Smooth muscle cell (in vitro differentiated cells): ENCODE data around the gene NAB1. TPM values are rescaled to one million over a fixed set of nuclear protein-coding genes. Genes with fewer than 3 reads are reported as not detected.

Source experiments
- DNase-seq: peaks from one replicate; lab custom pipeline; 2025; ENCODE audit not compliant: unreplicated experiment; lab: John Stamatoyannopoulos, UW
- H2AFZ ChIP-seq: fragments of 200-600 bp; sonication (generic); 2 replicates; pipeline ENCODE4 v1.6.0; 2016; ENCODE audit warnings: antibody characterized with exemption, low read depth, mild to moderate bottlenecking
- H3F3A ChIP-seq: fragments of 200-600 bp; sonication (generic); 2 replicates; pipeline ENCODE4 v1.6.0; 2017; ENCODE audit warnings: antibody characterized with exemption, low read depth
- H3K27ac ChIP-seq: fragments of 200-600 bp; sonication (generic); 2 replicates; pipeline ENCODE4 v1.5.1; 2016; ENCODE audit warnings: low read depth, mild to moderate bottlenecking
- H3K27me3 ChIP-seq: fragments of 200-600 bp; sonication (generic); 2 replicates; pipeline ENCODE4 v1.6.1; 2016; ENCODE audit warnings: low read depth, mild to moderate bottlenecking
- H3K36me3 ChIP-seq: fragments of 200-600 bp; sonication (generic); 2 replicates; pipeline ENCODE4 v1.5.1; 2016; ENCODE audit warnings: low read depth
- H3K4me1 ChIP-seq: fragments of 200-600 bp; sonication (generic); 2 replicates; pipeline ENCODE4 v1.5.1; 2016; ENCODE audit warnings: low read depth
- H3K4me2 ChIP-seq: fragments of 200-600 bp; sonication (generic); 2 replicates; pipeline ENCODE4 v1.6.0; 2016; ENCODE audit warnings: mild to moderate bottlenecking
- H3K4me3 ChIP-seq: fragments of 200-600 bp; sonication (generic); 2 replicates; pipeline ENCODE4 v1.5.1; 2016; ENCODE audit warnings: mild to moderate bottlenecking
- H3K79me2 ChIP-seq: fragments of 200-600 bp; sonication (generic); 2 replicates; pipeline ENCODE4 v1.6.0; 2016; ENCODE audit warnings: low read depth, mild to moderate bottlenecking
- H3K9ac ChIP-seq: fragments of 200-600 bp; sonication (generic); 2 replicates; pipeline ENCODE4 v1.6.0; 2016; ENCODE audit warnings: low read depth
- H3K9me3 ChIP-seq: fragments of 200-600 bp; sonication (generic); replicated peaks from 2 replicates; pipeline ENCODE4 v1.5.1; 2016; ENCODE audit warnings: low read depth
- H4K20me1 ChIP-seq: fragments of 200-600 bp; sonication (generic); 2 replicates; pipeline ENCODE4 v1.6.0; 2016; ENCODE audit warnings: low read depth
- WGBS: methylation state at CpG from one replicate; pipeline ENCODE4 v1.1.7; 2016; ENCODE audit warnings: low lambda C conversion rate; 5-methylcytosine and 5-hydroxymethylcytosine counted together
- polyA plus RNA-seq: library from polyadenylated mRNA; unstranded; fragments of >200 nt; fragmentation: Nextera tagmentation; extraction: Ambion mirVana; gene quantifications from 2 replicates; pipeline ENCODE4 v1.2.1, GENCODE V29; 2016
- total RNA-seq: library from RNA; depleted of rRNA; stranded (reverse); fragments of >200 nt; gene quantifications from 2 replicates; pipeline ENCODE4 v1.2.3, GENCODE V29; 2014
- TF ChIP-seq, protein P1 (sequence below): fragments of 200-600 bp; sonication (generic); IDR thresholded peaks from 2 replicates; pipeline ENCODE4 v1.5.1; 2017; ENCODE audit warnings: borderline replicate concordance, mild to moderate bottlenecking, antibody characterized with exemption; ENCODE audit not compliant: insufficient read depth, poor library complexity, severe bottlenecking

NAB1 gene
- total and polyA plus RNA-seq, 2 experiments from 2014 or later: 4.4 to 31.4 TPM

- TF ChIP-seq, protein P1, sequence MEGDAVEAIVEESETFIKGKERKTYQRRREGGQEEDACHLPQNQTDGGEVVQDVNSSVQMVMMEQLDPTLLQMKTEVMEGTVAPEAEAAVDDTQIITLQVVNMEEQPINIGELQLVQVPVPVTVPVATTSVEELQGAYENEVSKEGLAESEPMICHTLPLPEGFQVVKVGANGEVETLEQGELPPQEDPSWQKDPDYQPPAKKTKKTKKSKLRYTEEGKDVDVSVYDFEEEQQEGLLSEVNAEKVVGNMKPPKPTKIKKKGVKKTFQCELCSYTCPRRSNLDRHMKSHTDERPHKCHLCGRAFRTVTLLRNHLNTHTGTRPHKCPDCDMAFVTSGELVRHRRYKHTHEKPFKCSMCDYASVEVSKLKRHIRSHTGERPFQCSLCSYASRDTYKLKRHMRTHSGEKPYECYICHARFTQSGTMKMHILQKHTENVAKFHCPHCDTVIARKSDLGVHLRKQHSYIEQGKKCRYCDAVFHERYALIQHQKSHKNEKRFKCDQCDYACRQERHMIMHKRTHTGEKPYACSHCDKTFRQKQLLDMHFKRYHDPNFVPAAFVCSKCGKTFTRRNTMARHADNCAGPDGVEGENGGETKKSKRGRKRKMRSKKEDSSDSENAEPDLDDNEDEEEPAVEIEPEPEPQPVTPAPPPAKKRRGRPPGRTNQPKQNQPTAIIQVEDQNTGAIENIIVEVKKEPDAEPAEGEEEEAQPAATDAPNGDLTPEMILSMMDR: no peak
- no peak overlapping the region for H3K9ac ChIP-seq
- no peak for DNase-seq
- peaks cover 10% of the 10 kb centered on the region for H3K4me1 ChIP-seq
- no peaks in the 10 kb centered on the region for H4K20me1 ChIP-seq
- no peak overlapping the region for H3K27ac ChIP-seq
- peaks cover 7% of the 10 kb centered on the region for H3F3A ChIP-seq
- H3K27me3 ChIP-seq: no peaks in the 10 kb centered on the region
- 86% methylated on average over 1 of the region's 1 CpG for WGBS
- no peaks in the 10 kb centered on the region for H3K9me3 ChIP-seq
- H3K79me2 ChIP-seq: no peaks in the 10 kb centered on the region
- no peak overlapping the region for H3K4me3 ChIP-seq
- H3K4me2 ChIP-seq: no peak overlapping the region
- H3K36me3 ChIP-seq: no peaks in the 10 kb centered on the region
- no peak overlapping the region for H2AFZ ChIP-seq
Observed at GRCh38 chr2:190720691-190721090, 71.8 kb downstream of the NAB1 start.

GRCh38 chr2:190722061-190722759 is 73.3 kb downstream of the NAB1 start:
- H3K4me3 ChIP-seq: no peak overlapping the region
- peak overlapping the region; percentile 72 for H3K27ac ChIP-seq
- H3F3A ChIP-seq: peaks cover 7% of the 10 kb centered on the region
- DNase-seq: no peak
- H3K4me1 ChIP-seq: peaks cover 10% of the 10 kb centered on the region
- 92% methylated on average over 4 of the region's 4 CpGs for WGBS
- H3K27me3 ChIP-seq: no peaks in the 10 kb centered on the region
- no peaks in the 10 kb centered on the region for H3K9me3 ChIP-seq
- TF ChIP-seq, protein P1: no peak
- H4K20me1 ChIP-seq: no peaks in the 10 kb centered on the region
- no peaks in the 10 kb centered on the region for H3K36me3 ChIP-seq
- no peak overlapping the region for H2AFZ ChIP-seq
- no peaks in the 10 kb centered on the region for H3K79me2 ChIP-seq
- no peak overlapping the region for H3K9ac ChIP-seq
- H3K4me2 ChIP-seq: no peak overlapping the region

- H3K36me3 ChIP-seq: no peaks in the 10 kb centered on the region
- peak overlapping the region; percentile 72 for H3K27ac ChIP-seq
- H3K4me2 ChIP-seq: peak overlapping the region; percentile 74
- no peaks in the 10 kb centered on the region for H3K27me3 ChIP-seq
- no peaks in the 10 kb centered on the region for H3K9me3 ChIP-seq
- no peaks in the 10 kb centered on the region for H3K79me2 ChIP-seq
- H4K20me1 ChIP-seq: no peaks in the 10 kb centered on the region
- DNase-seq: no peak
- WGBS: 30% methylated on average over 6 of the region's 6 CpGs
- no peak overlapping the region for H2AFZ ChIP-seq
- H3K4me3 ChIP-seq: no peak overlapping the region
- H3K4me1 ChIP-seq: peaks cover 10% of the 10 kb centered on the region
- H3K9ac ChIP-seq: no peak overlapping the region
- TF ChIP-seq, protein P1: no peak
- H3F3A ChIP-seq: peaks cover 7% of the 10 kb centered on the region
Observed at GRCh38 chr2:190722835-190723234, 74.0 kb downstream of the NAB1 start.
